Embryonic facial prominence (tissue), 1 donor: ENCODE measurements around the gene GAS2L1.

Source experiments
- DNase-seq: peaks from one replicate; pipeline ENCODE4 v3.0.0-alpha.2; 2016; ENCODE audit errors: extremely low spot score

Gene GAS2L1

GRCh38 chr22:29327089-29327764 is 20.8 kb downstream of the GAS2L1 start:
- no peak for DNase-seq

- no peak for DNase-seq
These were observed 21.6 kb downstream of the GAS2L1 start for GRCh38 chr22:29328055-29328454.

GRCh38 chr22:29328566-29329500 is 22.4 kb downstream of the GAS2L1 start:
- DNase-seq, result no peak

- no peak for DNase-seq
These were observed 23.1 kb downstream of the GAS2L1 start for GRCh38 chr22:29329581-29329980.

- no peak for DNase-seq
These were observed 23.8 kb downstream of the GAS2L1 start for GRCh38 chr22:29330291-29330690.

- DNase-seq, result no peak
These were observed 24.3 kb downstream of the GAS2L1 start for GRCh38 chr22:29330753-29331152.

- DNase-seq, result no peak
These were observed 24.8 kb downstream of the GAS2L1 start for GRCh38 chr22:29331213-29331612.

- no peak for DNase-seq
These were observed 25.3 kb downstream of the GAS2L1 start for GRCh38 chr22:29331658-29332300.

GRCh38 chr22:29332886-29333496 is 26.5 kb downstream of the GAS2L1 start:
- no peak for DNase-seq

GRCh38 chr22:29334148-29334547 is 27.7 kb downstream of the GAS2L1 start:
- DNase-seq, result no peak

GRCh38 chr22:29334696-29335344 is 28.4 kb downstream of the GAS2L1 start:
- no peak for DNase-seq

GRCh38 chr22:29335656-29336055 is 29.2 kb downstream of the GAS2L1 start:
- DNase-seq, result no peak

GRCh38 chr22:29336751-29337490 is 30.5 kb downstream of the GAS2L1 start:
- no peak for DNase-seq

GRCh38 chr22:29337631-29338284 is 31.3 kb downstream of the GAS2L1 start:
- DNase-seq, result no peak

- DNase-seq, result no peak
These were observed 31.9 kb downstream of the GAS2L1 start for GRCh38 chr22:29338398-29338797.

- no peak for DNase-seq
These were observed 33.2 kb downstream of the GAS2L1 start for GRCh38 chr22:29339381-29340235.

GRCh38 chr22:29340566-29340965 is 34.1 kb downstream of the GAS2L1 start:
- no peak for DNase-seq

- no peak for DNase-seq
These were observed 34.8 kb downstream of the GAS2L1 start for GRCh38 chr22:29341056-29341848.

- DNase-seq, result no peak
These were observed 35.3 kb downstream of the GAS2L1 start for GRCh38 chr22:29341849-29342127.
